HepG2 (cell line): ENCODE data around the gene SGSH. TPM values are rescaled to one million over a fixed set of nuclear protein-coding genes. Genes with fewer than 3 reads are reported as not detected.

Experiments
- ATF7-NPFF ChIP-seq: sonication (generic); formaldehyde crosslinking; IDR thresholded peaks from 2 replicates; pipeline ENCODE4 v1.8.1; 2023; ENCODE audit warnings: mild to moderate bottlenecking, low read depth, missing genetic modification reagents, moderate library complexity
- CENPT ChIP-seq: sonication (generic); formaldehyde crosslinking; IDR thresholded peaks from 2 replicates; pipeline ENCODE4 v1.8.0; 2022; ENCODE audit warnings: low read depth, mild to moderate bottlenecking, moderate library complexity, missing genetic modification reagents
- ELF3 ChIP-seq: IDR thresholded peaks from 2 replicates; pipeline ENCODE4 v1.6.1; 2016; ENCODE audit warnings: missing genetic modification reagents, missing compliant biosample characterization
- ERF ChIP-seq: IDR thresholded peaks from 2 replicates; pipeline ENCODE4 v1.6.1; 2018; ENCODE audit warnings: missing biosample characterization, missing genetic modification reagents
- GABPA ChIP-seq, 2 experiments: IDR thresholded peaks; 2 replicates each; pipeline ENCODE4 v1.6.1; 2011 to 2016; ENCODE audit warnings: low read depth in 2 of 2, low read length in 1 of 2, missing biosample characterization in 1 of 2, missing genetic modification characterization in 1 of 2
- HMG20A ChIP-seq: IDR thresholded peaks from 2 replicates; pipeline ENCODE4 v1.6.1; 2016; ENCODE audit warnings: borderline replicate concordance
- HOXD1 ChIP-seq: sonication (generic); formaldehyde crosslinking; IDR thresholded peaks from 2 replicates; pipeline ENCODE4 v1.5.0; 2020; ENCODE audit warnings: missing genetic modification reagents
- IKZF1 ChIP-seq: fragments of 450-650 bp; IDR thresholded peaks from 2 replicates; pipeline ENCODE4 v1.7.1; 2016
- IRF9 ChIP-seq: sonication (generic); formaldehyde crosslinking; IDR thresholded peaks from 2 replicates; pipeline ENCODE4 v1.8.0; 2022; ENCODE audit warnings: missing genetic modification reagents, mild to moderate bottlenecking, borderline replicate concordance
- ISL2 ChIP-seq: sonication (generic); formaldehyde crosslinking; IDR thresholded peaks from 2 replicates; pipeline ENCODE4 v1.5.0; 2020; ENCODE audit warnings: missing genetic modification reagents
- JUNB ChIP-seq: sonication (generic); formaldehyde crosslinking; IDR thresholded peaks from 2 replicates; pipeline ENCODE4 v1.8.0; 2022; ENCODE audit warnings: missing genetic modification reagents, mild to moderate bottlenecking, borderline replicate concordance
- MLLT10 ChIP-seq: sonication (generic); formaldehyde crosslinking; IDR thresholded peaks from 2 replicates; pipeline ENCODE4 v1.4.0; 2020; ENCODE audit warnings: missing genetic modification reagents
- MYC ChIP-seq: sonication (generic); formaldehyde crosslinking; IDR thresholded peaks from 2 replicates; pipeline ENCODE4 v1.9.0; 2021; ENCODE audit warnings: missing genetic modification reagents, borderline replicate concordance
- NR2C2 ChIP-seq: sonication (generic); formaldehyde crosslinking; IDR thresholded peaks from 2 replicates; pipeline ENCODE4 v1.4.0; 2020; ENCODE audit warnings: missing genetic modification reagents, mild to moderate bottlenecking, moderate library complexity, borderline replicate concordance
- NRL ChIP-seq: sonication (generic); formaldehyde crosslinking; IDR thresholded peaks from 2 replicates; pipeline ENCODE4 v1.5.0; 2020; ENCODE audit warnings: missing genetic modification reagents, mild to moderate bottlenecking, moderate library complexity, borderline replicate concordance
- POLR2A ChIP-seq, 2 experiments: IDR thresholded peaks; 2 replicates each; pipeline ENCODE4 v1.6.1; 2011; ENCODE audit warnings: low read depth in 2 of 2, low read length in 2 of 2, mild to moderate bottlenecking in 1 of 2, moderate library complexity in 1 of 2; ENCODE audit not compliant: insufficient read depth in 1 of 2
- SIX1 ChIP-seq: sonication (generic); formaldehyde crosslinking; IDR thresholded peaks from 2 replicates; pipeline ENCODE4 v1.4.0; 2020; ENCODE audit warnings: missing genetic modification reagents, borderline replicate concordance
- TRIM22 ChIP-seq: fragments of 450-650 bp; IDR thresholded peaks from 2 replicates; pipeline ENCODE4 v1.6.1; 2017
- ZFP62 ChIP-seq: sonication (generic); formaldehyde crosslinking; IDR thresholded peaks from 2 replicates; pipeline ENCODE4 v1.4.0; 2020; ENCODE audit warnings: missing genetic modification reagents
- ZFX ChIP-seq: sonication (generic); formaldehyde crosslinking; IDR thresholded peaks from 2 replicates; pipeline ENCODE4 v1.4.0; 2020; ENCODE audit warnings: mild to moderate bottlenecking, low read depth, missing genetic modification reagents, moderate library complexity
- ZGPAT ChIP-seq: IDR thresholded peaks from 2 replicates; pipeline ENCODE4 v1.6.1; 2016; ENCODE audit warnings: mild to moderate bottlenecking
- ZNF124 ChIP-seq: sonication (generic); formaldehyde crosslinking; IDR thresholded peaks from 2 replicates; pipeline ENCODE4 v1.4.0; 2020; ENCODE audit warnings: missing genetic modification reagents
- ZNF414 ChIP-seq: sonication (generic); formaldehyde crosslinking; IDR thresholded peaks from 2 replicates; pipeline ENCODE4 v1.5.0; 2020; ENCODE audit warnings: missing genetic modification reagents
- ZNF510 ChIP-seq: sonication (generic); formaldehyde crosslinking; IDR thresholded peaks from 2 replicates; pipeline ENCODE4 v1.4.0; 2020; ENCODE audit warnings: low read depth, mild to moderate bottlenecking, missing genetic modification reagents
- ZNF564 ChIP-seq: sonication (generic); formaldehyde crosslinking; IDR thresholded peaks from 2 replicates; pipeline ENCODE4 v1.8.1; 2023; ENCODE audit warnings: mild to moderate bottlenecking, missing genetic modification reagents
- ZNF75D ChIP-seq: sonication (generic); formaldehyde crosslinking; IDR thresholded peaks from 2 replicates; pipeline ENCODE4 v1.8.1; 2023; ENCODE audit warnings: missing genetic modification reagents, mild to moderate bottlenecking, borderline replicate concordance
- polyA plus RNA-seq, 8 experiments: library from polyadenylated mRNA; depleted of rRNA in 3 of 8; stranded (reverse) in 7 of 8; unstranded in 1 of 8; fragments of >200 nt; fragmentation: Illumina TruSeq in 4 of 8; extraction: Trizol in 4 of 8; gene quantifications; 2 replicates each; pipeline versions ENCODE4 v1.2.1 to v1.2.3, GENCODE V29; 2011 to 2016; ENCODE audit warnings: low read depth in 4 of 8, missing spikeins in 1 of 8, mixed read lengths in 1 of 8; ENCODE audit not compliant: insufficient read depth in 1 of 8
- total RNA-seq, 5 experiments: library from RNA; depleted of rRNA; stranded (reverse); fragments of >200 nt; fragmentation: Illumina TruSeq; extraction: Trizol; gene quantifications; 2 replicates each; pipeline ENCODE4 v1.2.3, GENCODE V29; 2016; ENCODE audit warnings: low read depth in 1 of 5

The SGSH gene
- total and polyA plus RNA-seq, 2 of the 13 experiments (the other 11 are each of a cell fraction or from before 2014, with no cell fraction given) = 12.2 to 17.6 TPM

- TF ChIP-seq HMG20A (CRISPR knock-in tag) (peak; percentile 86; the same call in 1 of the 2 replicates), IKZF1 (no peak), ZGPAT (peak; percentile 99), JUNB (CRISPR knock-in tag) (no peak), ZNF75D (CRISPR knock-in tag) (no peak), ZNF564 (CRISPR knock-in tag) (peak; percentile 98), TRIM22 (no peak), ZFP62 (no peak), ZNF124 (CRISPR knock-in tag) (peak; percentile 87; the same call in 1 of the 2 replicates), CENPT (CRISPR knock-in tag) (peak; percentile 75; the same call in 1 of the 2 replicates), ERF (CRISPR knock-in tag) (peak; percentile 87), NRL (CRISPR knock-in tag) (peak; percentile 75), MLLT10 (CRISPR knock-in tag) (no peak), GABPA (IDR thresholded peaks at IDR 0.05; ENCODE audit: low read depth, low read length) (no peak), GABPA (CRISPR knock-in tag; IDR thresholded peaks at IDR 0.05; ENCODE audit: low read depth) (peak; percentile 70), ZFX (CRISPR knock-in tag) (peak; percentile 91), SIX1 (CRISPR knock-in tag) (peak; percentile 70; the same call in 1 of the 2 replicates), ZNF414 (CRISPR knock-in tag) (peak; percentile 90), IRF9 (CRISPR knock-in tag) (peak; percentile 79; the same call in 1 of the 2 replicates), ZNF510 (CRISPR knock-in tag) (peak; percentile 85; the same call in 1 of the 2 replicates), HOXD1 (CRISPR knock-in tag) (peak; percentile 75; the same call in 1 of the 2 replicates), ELF3 (peak; percentile 91), MYC (peak; percentile 85), ATF7-NPFF (CRISPR knock-in tag) (peak; percentile 80; the same call in 1 of the 2 replicates), ISL2 (CRISPR knock-in tag) (peak; percentile 79), NR2C2 (CRISPR knock-in tag) (peak; percentile 77), POLR2A (IDR thresholded peaks at IDR 0.05; ENCODE audit: insufficient read depth in 1 of 2, low read depth in 2 of 2, low read length in 2 of 2) (peak; percentile 44 to 74)
Measured at GRCh38 chr17:80261159-80261894, 41.2 kb upstream of the SGSH start (continued).
